Measurements from ENCODE around the gene CCDC142. TPM values are rescaled to one million over a fixed set of nuclear protein-coding genes. Genes with fewer than 3 reads are reported as not detected.

Gene CCDC142
- total and polyA plus RNA-seq, 2 experiments from 2014 or later: 5.1 to 12.3 TPM

DNA sequence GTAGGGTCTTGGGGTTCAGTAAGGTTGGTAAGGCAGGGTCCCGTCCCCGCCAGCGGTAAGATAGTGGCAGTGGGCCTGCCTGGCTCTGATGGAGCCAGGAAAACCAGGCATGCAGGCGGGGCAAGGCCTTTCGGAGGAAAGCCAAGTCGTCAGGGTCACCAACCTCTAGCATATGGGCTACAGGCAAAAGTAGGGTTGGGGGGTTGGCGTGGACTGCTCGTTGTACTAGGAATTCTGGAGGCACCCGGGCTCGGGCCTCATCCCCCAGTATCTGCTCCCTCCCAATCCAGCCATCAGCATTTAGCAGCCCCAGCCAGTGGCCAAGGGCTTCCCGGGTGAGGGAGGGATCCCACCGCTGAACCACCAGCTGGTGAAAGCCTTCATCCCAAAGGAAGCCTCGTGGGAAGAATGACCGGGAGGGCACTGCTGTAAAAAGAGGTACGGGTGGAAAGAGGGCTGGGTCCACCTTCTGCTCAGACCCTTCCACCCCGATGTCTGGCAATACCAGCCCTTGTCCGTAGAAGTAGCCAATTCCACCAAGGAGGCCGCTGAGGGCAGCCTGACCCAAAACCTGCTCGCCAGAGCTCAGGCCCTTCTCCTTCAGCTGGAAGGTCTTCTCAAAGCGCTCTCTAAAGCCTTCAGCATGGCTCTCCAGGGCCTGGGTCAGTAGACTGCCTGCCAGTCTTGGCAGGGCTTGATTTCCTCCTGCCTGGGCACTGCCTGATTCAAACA lies 20.6 kb downstream of the CCDC142 start:
- no peak for TF ChIP-seq NANOG (IDR thresholded peaks at IDR 0.05; ENCODE audit: borderline replicate concordance)
- TF ChIP-seq EZH2phosphoT487 (IDR thresholded peaks at IDR 0.05; ENCODE audit: unreplicated experiment): no peak
- no peak for TF ChIP-seq ZNF331 (CRISPR knock-in tag; IDR thresholded peaks at IDR 0.05; ENCODE audit: low read depth)
- TF ChIP-seq, protein P1, sequence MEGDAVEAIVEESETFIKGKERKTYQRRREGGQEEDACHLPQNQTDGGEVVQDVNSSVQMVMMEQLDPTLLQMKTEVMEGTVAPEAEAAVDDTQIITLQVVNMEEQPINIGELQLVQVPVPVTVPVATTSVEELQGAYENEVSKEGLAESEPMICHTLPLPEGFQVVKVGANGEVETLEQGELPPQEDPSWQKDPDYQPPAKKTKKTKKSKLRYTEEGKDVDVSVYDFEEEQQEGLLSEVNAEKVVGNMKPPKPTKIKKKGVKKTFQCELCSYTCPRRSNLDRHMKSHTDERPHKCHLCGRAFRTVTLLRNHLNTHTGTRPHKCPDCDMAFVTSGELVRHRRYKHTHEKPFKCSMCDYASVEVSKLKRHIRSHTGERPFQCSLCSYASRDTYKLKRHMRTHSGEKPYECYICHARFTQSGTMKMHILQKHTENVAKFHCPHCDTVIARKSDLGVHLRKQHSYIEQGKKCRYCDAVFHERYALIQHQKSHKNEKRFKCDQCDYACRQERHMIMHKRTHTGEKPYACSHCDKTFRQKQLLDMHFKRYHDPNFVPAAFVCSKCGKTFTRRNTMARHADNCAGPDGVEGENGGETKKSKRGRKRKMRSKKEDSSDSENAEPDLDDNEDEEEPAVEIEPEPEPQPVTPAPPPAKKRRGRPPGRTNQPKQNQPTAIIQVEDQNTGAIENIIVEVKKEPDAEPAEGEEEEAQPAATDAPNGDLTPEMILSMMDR (conservative IDR thresholded peaks at IDR 0.05; ENCODE audit: low read depth in 2 of 2): no peak
- no peak for TF ChIP-seq EZH2 (IDR thresholded peaks at IDR 0.05; ENCODE audit: low read depth, unreplicated experiment)
- TF ChIP-seq POLR2AphosphoS5 (IDR thresholded peaks at IDR 0.05; ENCODE audit: low read depth): no peak
- TF ChIP-seq JUNB (IDR thresholded peaks at IDR 0.05; ENCODE audit: unreplicated experiment): no peak
- TF ChIP-seq ZNF114 (CRISPR knock-in tag; IDR thresholded peaks at IDR 0.05): no peak
- TF ChIP-seq, protein P2, sequence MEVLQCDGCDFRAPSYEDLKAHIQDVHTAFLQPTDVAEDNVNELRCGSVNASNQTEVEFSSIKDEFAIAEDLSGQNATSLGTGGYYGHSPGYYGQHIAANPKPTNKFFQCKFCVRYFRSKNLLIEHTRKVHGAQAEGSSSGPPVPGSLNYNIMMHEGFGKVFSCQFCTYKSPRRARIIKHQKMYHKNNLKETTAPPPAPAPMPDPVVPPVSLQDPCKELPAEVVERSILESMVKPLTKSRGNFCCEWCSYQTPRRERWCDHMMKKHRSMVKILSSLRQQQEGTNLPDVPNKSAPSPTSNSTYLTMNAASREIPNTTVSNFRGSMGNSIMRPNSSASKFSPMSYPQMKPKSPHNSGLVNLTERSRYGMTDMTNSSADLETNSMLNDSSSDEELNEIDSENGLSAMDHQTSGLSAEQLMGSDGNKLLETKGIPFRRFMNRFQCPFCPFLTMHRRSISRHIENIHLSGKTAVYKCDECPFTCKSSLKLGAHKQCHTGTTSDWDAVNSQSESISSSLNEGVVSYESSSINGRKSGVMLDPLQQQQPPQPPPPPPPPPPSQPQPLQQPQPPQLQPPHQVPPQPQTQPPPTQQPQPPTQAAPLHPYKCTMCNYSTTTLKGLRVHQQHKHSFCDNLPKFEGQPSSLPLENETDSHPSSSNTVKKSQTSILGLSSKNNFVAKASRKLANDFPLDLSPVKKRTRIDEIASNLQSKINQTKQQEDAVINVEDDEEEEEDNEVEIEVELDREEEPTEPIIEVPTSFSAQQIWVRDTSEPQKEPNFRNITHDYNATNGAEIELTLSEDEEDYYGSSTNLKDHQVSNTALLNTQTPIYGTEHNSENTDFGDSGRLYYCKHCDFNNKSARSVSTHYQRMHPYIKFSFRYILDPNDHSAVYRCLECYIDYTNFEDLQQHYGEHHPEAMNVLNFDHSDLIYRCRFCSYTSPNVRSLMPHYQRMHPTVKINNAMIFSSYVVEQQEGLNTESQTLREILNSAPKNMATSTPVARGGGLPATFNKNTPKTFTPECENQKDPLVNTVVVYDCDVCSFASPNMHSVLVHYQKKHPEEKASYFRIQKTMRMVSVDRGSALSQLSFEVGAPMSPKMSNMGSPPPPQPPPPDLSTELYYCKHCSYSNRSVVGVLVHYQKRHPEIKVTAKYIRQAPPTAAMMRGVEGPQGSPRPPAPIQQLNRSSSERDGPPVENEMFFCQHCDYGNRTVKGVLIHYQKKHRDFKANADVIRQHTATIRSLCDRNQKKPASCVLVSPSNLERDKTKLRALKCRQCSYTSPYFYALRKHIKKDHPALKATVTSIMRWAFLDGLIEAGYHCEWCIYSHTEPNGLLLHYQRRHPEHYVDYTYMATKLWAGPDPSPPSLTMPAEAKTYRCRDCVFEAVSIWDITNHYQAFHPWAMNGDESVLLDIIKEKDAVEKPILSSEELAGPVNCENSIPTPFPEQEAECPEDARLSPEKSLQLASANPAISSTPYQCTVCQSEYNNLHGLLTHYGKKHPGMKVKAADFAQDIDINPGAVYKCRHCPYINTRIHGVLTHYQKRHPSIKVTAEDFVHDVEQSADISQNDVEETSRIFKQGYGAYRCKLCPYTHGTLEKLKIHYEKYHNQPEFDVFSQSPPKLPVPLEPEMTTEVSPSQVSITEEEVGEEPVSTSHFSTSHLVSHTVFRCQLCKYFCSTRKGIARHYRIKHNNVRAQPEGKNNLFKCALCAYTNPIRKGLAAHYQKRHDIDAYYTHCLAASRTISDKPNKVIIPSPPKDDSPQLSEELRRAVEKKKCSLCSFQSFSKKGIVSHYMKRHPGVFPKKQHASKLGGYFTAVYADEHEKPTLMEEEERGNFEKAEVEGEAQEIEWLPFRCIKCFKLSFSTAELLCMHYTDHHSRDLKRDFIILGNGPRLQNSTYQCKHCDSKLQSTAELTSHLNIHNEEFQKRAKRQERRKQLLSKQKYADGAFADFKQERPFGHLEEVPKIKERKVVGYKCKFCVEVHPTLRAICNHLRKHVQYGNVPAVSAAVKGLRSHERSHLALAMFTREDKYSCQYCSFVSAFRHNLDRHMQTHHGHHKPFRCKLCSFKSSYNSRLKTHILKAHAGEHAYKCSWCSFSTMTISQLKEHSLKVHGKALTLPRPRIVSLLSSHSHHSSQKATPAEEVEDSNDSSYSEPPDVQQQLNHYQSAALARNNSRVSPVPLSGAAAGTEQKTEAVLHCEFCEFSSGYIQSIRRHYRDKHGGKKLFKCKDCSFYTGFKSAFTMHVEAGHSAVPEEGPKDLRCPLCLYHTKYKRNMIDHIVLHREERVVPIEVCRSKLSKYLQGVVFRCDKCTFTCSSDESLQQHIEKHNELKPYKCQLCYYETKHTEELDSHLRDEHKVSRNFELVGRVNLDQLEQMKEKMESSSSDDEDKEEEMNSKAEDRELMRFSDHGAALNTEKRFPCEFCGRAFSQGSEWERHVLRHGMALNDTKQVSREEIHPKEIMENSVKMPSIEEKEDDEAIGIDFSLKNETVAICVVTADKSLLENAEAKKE (CRISPR knock-in tag; IDR thresholded peaks at IDR 0.05): no peak
- no peak for TF ChIP-seq CREB1 (CRISPR knock-in tag; IDR thresholded peaks at IDR 0.05; ENCODE audit: low read depth)
- TF ChIP-seq, protein P3, sequence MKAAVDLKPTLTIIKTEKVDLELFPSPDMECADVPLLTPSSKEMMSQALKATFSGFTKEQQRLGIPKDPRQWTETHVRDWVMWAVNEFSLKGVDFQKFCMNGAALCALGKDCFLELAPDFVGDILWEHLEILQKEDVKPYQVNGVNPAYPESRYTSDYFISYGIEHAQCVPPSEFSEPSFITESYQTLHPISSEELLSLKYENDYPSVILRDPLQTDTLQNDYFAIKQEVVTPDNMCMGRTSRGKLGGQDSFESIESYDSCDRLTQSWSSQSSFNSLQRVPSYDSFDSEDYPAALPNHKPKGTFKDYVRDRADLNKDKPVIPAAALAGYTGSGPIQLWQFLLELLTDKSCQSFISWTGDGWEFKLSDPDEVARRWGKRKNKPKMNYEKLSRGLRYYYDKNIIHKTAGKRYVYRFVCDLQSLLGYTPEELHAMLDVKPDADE (IDR thresholded peaks at IDR 0.05): no peak
- TF ChIP-seq, protein P4, sequence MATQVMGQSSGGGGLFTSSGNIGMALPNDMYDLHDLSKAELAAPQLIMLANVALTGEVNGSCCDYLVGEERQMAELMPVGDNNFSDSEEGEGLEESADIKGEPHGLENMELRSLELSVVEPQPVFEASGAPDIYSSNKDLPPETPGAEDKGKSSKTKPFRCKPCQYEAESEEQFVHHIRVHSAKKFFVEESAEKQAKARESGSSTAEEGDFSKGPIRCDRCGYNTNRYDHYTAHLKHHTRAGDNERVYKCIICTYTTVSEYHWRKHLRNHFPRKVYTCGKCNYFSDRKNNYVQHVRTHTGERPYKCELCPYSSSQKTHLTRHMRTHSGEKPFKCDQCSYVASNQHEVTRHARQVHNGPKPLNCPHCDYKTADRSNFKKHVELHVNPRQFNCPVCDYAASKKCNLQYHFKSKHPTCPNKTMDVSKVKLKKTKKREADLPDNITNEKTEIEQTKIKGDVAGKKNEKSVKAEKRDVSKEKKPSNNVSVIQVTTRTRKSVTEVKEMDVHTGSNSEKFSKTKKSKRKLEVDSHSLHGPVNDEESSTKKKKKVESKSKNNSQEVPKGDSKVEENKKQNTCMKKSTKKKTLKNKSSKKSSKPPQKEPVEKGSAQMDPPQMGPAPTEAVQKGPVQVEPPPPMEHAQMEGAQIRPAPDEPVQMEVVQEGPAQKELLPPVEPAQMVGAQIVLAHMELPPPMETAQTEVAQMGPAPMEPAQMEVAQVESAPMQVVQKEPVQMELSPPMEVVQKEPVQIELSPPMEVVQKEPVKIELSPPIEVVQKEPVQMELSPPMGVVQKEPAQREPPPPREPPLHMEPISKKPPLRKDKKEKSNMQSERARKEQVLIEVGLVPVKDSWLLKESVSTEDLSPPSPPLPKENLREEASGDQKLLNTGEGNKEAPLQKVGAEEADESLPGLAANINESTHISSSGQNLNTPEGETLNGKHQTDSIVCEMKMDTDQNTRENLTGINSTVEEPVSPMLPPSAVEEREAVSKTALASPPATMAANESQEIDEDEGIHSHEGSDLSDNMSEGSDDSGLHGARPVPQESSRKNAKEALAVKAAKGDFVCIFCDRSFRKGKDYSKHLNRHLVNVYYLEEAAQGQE (IDR thresholded peaks at IDR 0.05; ENCODE audit: unreplicated experiment): no peak
- no peak for TF ChIP-seq STAT1 (IDR thresholded peaks at IDR 0.05; ENCODE audit: unreplicated experiment)
- H3K9me3 Mint-ChIP-seq: peaks cover 2% of the 10 kb centered on the region; the same call in 2 of the 3 replicates
- ATAC-seq: no peak
- no peak overlapping the region for H3K27ac Mint-ChIP-seq
- peak overlapping the region; percentile 40; the same call in 1 of the 3 replicates for H3K4me3 Mint-ChIP-seq
- Histone ChIP-seq H3K27ac (ENCODE audit: low read depth) (0 out of 2 replicates have a peak overlapping the region, but pooled peaks have one; percentile 32), H3F3A (replicated peaks; ENCODE audit: low read depth) (peaks cover 12% of the 10 kb centered on the region; the same call in 1 of the 2 replicates), H4K20me1 (replicated peaks; ENCODE audit: insufficient read depth) (peaks cover 4% of the 10 kb centered on the region; the same call in 1 of the 2 replicates), H3K79me2 (replicated peaks; ENCODE audit: insufficient read depth) (peaks cover 15% of the 10 kb centered on the region), H3K27me3 (ENCODE audit: insufficient read depth) (no peaks in the 10 kb centered on the region), H2AFZ (no peak overlapping the region), H3K4me2 (no peak overlapping the region), H3K36me3 (ENCODE audit: insufficient read depth) (no peaks in the 10 kb centered on the region; the same call in 1 of the 2 replicates), H3K9me2 (ENCODE audit: insufficient read depth) (no peaks in the 10 kb centered on the region), H3K4me3 (no peak overlapping the region), H3K4me1 (ENCODE audit: insufficient read depth) (no peaks in the 10 kb centered on the region; the same call in 1 of the 2 replicates)
- no peak for DNase-seq (ENCODE audit: low spot score)
- H3K36me3 Mint-ChIP-seq (ENCODE audit: low read depth): peaks cover 17% of the 10 kb centered on the region
- H3K4me1 Mint-ChIP-seq: peaks cover 17% of the 10 kb centered on the region
- peaks cover 21% of the 10 kb centered on the region for H3K27me3 Mint-ChIP-seq (ENCODE audit: insufficient read depth, low read depth, poor library complexity)

Data from GM23338 (cell line).